GM19395 (cell line): ENCODE measurements around the gene CD47.

ENCODE experiments used
- ATAC-seq: cut with Tn5 transposase; IDR thresholded peaks from one replicate; pipeline ENCODE4 v1.9.1; 2021; ENCODE audit warnings: mild to moderate bottlenecking, moderate library complexity; ENCODE audit not compliant: unreplicated experiment

The CD47 gene

GRCh38 chr3:108021533-108021932, 69.3 kb downstream of the CD47 start:
- no peak for ATAC-seq

DNA sequence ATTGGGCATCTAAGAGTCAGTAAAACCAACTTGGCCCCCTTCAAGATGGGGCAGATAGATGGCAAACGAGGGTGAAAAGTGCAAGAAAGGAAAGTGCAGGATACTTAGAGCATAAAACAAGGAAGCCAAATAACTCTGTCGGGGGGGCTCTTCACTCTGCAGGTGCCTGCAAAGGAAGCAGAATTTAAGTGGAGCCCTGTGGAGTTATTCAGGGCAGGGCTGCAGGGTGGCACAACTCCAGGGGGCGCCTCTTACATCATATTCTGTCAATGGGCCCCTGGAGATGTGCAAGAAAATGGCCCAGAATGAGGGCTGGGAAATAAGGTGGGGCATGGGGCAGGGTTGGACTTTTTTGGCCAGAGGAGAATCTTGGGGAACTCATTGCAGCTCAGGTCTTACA, 69.7 kb downstream of the CD47 start:
- ATAC-seq, result no peak

DNA sequence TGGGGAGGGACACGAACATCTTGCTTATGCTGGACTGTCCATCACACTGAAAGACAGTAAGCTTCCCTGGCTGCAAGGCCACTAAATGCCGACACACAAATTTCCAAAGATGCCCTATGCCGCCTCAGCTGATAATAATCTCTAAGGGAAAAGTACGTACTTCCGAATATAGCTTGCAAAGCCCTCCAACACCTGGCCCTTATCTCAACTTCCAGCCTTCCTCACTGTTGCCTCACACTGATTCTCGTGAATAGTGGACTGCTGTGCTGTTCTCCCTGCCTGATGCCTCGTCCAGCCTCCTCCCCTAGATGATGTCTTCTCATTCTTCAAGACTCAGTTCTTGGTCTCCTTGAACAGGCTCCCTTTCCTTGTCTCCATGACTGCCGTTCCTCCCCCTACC, 72.3 kb downstream of the CD47 start:
- ATAC-seq, result no peak

DNA sequence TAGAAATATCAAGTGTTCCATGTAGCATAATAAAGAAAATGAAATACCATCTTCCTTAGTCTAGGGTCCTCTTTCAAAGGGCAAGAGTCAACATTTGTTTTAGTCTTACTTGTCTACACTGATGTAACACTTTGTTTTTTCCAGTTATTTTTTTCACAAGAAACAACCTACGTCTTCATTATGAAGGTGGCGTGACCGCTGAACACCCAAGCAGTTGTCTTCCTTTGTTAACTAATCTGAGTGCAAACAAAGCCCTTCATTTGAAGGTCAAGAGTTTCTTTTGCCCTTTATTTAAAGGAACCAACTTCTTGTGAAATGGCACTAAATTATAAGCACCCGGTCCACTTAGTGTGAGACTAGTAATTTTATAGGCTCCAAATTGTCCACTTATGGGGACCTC, 73.2 kb downstream of the CD47 start:
- no peak for ATAC-seq

DNA sequence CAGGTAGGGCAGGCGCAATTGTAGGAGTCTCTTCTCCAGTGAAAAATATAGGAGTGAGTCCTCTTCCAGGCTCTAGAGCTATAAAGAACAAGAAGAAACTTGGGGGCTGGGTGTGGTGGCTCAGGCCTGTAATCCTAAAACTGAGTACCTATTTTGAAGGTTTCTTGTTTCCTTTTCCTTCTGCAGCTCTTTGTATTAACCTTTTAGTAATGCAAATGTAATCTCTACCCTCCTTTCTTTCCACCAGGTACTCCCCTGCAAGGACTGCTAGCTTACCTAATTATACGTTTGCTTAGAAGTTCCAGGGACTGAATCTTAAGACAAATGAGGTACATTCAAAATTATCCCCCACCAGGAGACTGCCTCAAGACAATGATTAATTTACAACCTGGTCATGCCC, 75.9 kb downstream of the CD47 start:
- ATAC-seq, result no peak

- ATAC-seq, result no peak
Observed at GRCh38 chr3:108013141-108014055, 77.4 kb downstream of the CD47 start.

DNA sequence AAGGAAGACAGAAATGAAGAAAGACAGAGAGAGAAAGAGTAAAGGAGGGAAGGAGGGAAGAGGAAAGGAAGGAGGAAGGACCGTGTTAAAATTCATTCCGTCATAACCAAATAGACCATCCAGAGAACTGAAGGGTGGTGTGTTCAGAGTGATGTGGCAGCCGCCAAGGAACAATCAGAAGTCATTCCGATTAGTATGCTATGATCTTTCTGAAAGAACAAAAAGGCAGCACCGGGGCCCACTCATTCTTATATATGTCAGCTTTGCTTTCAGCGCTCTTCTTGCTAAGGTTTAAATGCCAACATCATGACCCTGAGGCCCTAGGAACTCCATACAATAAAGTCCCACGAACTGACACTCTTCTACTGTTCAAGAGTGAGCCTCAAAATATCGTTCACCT, 78.5 kb downstream of the CD47 start:
- no peak for ATAC-seq

- no peak for ATAC-seq
Observed at GRCh38 chr3:108011616-108012015, 79.2 kb downstream of the CD47 start.

DNA sequence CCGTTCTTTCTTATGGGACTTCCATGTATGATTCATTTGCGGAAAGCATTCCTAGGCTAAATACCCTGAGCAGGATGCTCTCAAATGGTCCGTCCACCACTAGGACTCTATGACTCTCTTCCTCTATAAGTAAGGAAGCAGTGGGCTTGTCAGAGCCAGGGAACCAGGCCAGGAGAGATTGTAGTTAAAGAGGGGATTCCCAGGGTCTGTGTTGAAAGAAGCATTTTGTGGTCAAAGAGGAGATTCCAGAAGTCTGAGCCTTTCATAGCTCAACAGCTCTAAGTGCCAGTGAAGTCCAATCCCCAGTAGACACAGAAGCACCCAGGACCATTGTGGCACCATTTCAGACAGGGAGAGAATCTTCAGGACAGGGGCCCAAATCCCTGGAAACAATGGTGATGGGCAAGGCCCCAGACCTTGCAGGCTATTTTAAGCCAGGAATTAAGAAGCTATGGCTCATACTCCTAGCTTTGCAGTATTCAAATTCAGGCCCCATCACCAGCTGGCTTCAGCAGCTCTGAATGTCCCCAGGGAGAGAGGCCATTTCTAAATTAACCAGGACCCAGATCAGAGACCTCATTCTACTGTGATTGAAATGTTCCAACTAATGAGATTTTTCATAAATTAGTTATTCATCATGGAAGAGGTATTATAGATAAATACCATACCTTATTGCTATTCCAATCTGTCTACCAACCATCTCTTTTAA, 81.7 kb downstream of the CD47 start:
- ATAC-seq, result no peak

DNA sequence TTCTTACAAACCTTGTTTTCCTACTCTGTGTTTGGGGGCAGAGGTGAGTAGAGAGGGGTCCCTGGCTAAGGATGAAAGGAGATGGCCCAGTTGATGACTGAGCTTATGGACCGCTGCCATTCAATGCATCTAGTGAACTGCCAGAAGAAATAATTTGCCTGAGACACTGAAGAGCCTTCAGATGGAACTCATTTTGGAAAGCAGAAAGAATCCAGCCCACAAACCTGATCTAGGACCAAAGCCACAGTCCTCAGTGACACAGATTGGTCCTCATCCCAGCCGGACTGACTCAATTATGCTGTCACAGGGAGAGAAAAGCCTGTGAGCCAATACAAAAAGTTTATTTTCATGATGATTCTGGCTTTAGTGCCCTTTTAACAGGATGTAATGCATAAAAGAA, 82.7 kb downstream of the CD47 start:
- no peak for ATAC-seq

GRCh38 chr3:108006881-108007331, 83.9 kb downstream of the CD47 start:
- ATAC-seq, result no peak

GRCh38 chr3:108006077-108006771, 84.6 kb downstream of the CD47 start:
- ATAC-seq, result no peak

DNA sequence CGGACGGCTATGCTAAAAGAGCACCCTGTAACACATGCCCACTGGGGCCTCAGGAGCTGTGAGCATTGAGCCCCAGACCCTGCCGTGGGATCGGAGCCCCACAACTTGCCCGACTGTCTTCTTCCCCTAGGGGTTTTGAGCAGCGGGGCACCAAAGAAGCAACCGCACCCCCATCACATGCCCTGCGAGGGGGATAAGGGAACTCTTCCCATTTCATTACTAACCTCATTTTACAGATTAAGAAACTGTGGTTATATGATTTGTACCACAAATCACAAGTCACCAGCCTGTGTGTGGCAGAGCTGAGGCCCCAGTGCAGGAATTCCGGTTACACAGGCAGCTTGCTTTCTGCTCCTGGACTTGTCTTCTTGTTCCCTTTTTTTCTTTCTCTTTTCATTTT, 86.2 kb downstream of the CD47 start:
- ATAC-seq, result no peak

DNA sequence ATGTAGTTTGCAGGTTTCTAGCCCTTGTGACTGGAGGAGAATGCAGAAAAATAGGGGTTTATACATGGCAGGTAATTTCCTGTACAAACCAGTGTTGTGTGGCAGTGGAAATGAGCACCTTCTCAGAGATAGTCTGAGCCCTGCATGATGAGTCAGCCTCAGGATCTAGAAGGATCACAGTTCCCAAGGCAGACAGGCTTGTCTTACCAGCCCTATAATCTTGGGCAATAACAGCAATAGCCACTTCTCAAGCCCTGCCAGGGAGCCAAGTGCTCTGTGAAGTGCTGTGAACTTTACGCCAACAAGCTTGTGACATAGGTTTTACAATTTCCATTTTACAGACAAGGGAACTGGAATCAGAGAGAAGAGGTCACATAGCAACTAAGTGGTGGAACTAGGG, 89.4 kb downstream of the CD47 start:
- ATAC-seq, result no peak

DNA sequence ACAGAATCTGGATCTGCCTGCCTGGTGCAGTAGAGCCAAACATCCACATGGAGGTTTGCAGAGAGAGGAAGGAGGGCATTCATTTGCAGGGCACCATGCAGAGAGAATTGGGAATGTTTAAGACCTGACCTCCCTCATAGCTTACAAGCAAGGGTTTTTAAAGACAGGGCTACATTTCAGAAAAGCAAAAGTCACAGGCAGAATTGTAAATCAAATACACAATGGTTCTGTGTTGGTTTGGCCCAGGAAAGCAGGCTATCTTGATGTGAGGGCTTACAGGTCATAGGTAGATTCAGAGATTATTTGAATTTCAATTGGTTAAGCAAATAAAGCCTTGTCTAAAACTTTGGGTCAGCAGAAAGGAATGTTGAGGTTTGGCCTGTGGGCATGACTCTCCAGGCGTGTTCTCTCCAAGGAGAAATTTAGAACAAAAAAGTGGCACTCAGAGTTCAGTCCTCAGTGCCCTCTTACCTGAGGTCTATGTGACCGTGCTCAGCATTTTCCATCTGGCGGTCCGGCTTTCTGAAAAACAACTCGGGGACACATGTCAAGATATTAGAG, 91.5 kb downstream of the CD47 start:
- no peak for ATAC-seq

- no peak for ATAC-seq
Observed at GRCh38 chr3:107997671-107998070, 93.2 kb downstream of the CD47 start.

GRCh38 chr3:107995823-107996222, 95.0 kb downstream of the CD47 start:
- ATAC-seq, result no peak

GRCh38 chr3:107994956-107995715, 95.7 kb downstream of the CD47 start:
- ATAC-seq, result no peak

DNA sequence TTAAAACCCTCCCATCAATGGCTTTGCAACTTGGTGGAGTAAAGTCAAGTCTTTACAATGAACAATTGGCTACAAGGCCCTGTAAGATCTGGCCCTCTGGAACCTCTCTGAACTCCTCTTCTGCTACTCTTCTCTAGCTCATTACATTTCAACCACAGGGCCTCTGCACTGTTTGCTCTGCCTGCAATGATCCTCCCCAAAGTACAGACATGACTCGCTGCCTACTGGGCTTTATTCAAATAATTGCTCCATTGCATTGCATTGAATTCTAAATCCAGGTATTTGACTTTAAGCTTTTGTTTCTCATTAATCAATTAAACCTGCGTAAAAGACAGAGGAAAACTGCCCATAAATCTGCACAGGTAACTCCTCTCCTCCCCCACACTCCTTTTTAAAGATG, 96.7 kb downstream of the CD47 start:
- no peak for ATAC-seq

DNA sequence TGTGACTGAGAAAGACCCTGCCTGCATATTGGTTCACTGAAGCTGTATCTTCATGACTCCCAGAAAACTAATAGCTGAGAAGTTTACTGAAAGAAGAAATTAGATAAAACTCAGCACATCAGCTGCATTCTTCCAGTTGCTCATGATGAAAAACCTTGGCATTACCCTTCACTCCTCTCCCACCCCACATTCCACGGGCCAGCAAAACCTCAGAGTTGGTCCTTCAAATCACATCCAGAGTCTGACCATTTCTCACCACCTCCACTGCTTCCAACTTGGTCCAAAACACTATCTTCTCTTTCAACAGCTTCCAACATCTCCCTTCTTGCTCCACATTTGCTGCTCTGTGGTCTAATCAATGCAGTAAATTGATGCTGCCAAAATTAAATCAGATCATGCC, 97.1 kb downstream of the CD47 start:
- ATAC-seq, result no peak
